IPS DF 4.7 (cell line): Measurements from ENCODE around the gene CRACR2B.

Experiments
- DNase-seq: peaks from one replicate; pipeline ENCODE4 v3.0.0-alpha.2; 2013; ENCODE audit warnings: low spot score; ENCODE audit errors: extremely low read depth

CRACR2B gene

DNA sequence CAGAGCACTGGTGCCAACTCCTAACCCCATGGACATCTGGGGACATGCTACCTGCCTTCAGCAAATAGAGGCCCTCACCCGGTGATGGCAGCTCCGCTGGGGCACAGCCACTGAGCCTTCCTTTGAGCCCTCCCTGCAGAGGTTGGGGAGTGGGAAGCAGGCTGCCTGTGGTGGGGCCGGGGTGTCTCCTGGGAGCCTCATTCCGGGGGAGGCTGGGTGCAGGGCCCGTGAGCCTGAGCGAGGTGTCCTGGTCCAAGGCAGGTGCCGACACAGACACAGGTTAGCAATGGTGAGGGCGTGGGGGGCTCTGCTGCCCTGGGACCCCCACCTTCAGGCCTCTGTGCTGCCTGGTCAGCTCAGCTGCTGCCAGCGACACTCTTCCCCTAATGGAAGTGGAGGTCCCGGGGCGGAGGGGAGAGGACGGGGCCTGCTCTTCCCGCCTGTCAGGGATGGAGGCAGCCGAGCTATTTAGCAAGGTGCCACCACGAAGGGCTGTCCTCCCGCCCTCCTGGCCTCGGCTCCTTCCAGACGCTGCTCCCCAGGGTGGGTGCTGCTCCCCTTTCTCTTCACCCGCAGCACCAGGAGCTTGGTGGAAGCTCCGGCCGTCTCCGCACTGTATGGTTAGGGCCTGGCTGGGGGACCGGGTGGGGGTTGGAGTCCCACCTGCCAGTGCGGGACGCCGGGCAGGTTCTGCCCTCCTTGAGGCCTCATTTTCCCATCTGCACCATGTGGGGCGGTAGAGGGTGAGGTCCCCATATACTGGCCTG lies 26.1 kb downstream of the CRACR2B start:
- no peak for DNase-seq

DNA sequence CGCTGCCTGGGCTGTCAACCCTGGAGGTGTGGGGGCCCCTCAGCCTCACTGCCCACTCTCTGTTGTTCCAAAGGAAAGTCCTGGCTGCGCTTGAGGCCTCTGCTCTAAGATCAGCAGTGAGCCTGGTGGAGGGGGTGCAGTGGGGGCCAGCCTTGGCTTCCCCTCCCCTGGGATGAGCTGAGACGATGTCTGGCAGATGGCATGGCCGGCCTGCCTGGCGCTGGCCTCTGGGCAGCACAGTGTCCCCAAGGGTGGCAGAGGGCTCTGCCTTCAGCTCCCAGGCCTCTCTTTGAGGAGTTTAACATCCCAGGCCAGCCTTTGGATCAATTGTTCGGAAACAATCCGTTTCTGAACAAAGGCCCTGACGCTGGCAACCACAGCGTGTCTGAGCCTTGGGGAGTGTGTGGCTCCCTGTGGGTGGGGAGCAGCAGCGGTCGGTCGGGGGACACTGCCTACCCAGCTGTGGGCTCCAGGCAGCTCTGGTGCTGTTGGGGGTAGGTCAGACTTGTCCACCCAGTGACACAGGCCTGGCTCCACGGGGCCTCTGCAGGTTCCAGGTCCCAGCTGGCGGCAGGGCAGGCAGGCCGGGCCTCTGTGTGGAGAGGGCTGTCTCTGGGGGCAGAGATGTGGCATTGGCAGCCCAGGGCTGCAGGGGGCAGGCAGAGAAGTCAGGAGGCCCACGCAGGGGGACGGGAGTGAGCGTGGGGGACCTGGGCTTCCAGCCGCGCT lies 27.0 kb downstream of the CRACR2B start:
- DNase-seq: no peak

DNA sequence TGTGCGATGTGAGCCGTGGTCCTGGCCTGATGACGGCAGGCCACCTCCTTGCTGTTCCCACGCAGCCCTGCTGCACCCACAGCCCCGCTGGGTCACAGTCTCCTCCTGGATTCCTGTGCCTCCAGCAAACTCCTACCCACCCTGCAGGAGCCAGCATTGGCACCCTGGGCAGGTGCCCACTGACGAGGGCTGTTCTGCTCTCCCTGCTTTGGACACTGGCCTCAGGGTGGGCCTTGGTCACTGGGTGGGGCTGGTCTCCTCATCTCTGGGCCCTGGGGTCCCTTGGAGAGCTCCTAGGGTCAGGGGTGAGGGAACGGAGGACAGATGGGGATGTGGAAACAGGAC lies 27.6 kb downstream of the CRACR2B start:
- no peak for DNase-seq

DNA sequence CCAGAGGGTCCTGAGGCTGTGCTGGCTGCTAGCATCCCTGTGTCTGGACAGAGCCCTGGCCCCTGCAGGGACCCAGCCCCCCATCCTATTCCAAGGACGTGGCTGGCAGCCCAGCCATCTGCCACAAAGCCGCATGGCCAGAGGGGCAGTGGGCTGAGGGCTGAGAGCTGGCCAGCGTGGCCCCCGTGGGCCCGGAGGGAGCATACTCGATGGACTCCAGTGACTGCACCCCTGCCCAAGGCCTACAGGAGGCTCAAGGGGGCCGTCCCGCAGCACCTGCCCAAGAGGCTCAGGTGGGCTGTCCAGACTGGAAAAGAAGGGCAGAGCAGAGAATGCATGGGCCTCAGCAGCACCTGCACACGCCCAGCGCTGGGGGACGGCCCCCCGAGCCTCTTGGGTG lies 28.1 kb downstream of the CRACR2B start:
- no peak for DNase-seq

DNA sequence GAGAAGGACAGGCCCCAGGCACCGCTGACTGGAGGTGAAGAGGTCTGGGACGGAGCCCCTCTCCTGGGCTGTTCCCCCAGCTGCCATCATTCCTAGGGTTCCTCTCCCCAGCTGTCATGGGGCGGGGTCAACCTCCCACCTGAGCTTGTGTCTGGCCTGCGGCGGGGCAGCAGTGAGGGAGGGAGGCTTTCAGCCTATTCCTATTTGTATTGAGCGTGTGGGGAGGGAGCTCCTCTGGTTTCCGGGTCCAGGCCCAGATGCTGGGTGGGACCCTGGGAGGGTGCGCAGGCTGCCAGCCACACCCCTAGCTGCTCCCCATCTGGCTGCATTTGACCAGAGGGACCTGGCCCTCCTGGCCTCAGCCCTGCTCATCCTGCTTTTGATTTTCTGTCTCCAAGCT lies 28.7 kb downstream of the CRACR2B start:
- no peak for DNase-seq

DNA sequence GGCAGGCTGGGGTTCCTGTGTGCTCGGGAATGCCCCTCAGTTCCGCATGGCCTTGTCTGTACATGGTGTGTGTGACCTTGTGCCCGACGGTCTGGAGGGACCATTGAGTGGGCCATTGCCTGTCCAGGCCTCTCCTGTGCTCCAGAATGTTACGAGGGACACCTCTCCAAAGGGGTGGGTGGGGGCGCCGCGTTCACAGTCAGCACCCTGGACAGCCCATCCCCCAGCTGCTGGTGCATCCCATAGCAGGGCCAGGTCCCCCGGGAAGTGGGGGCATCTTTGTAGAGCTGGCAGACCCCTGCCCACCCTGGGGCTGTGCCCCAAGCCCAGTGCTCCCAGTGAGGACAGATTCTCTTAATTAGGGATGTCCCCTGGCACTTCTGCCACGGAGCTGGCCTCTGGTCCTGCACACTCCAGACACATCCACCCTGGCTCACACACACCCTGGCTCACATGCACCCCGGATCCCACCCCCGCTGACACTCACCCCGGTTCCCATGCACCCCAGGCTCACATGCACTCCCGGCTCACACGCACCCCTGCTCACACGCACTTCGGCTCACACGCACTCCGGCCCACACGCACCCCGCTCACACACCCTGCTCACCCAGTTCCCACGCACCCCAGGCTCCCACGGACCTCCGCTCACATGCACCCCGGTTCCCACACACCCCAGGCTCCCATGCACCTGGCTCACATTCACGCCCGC lies 30.5 kb downstream of the CRACR2B start:
- DNase-seq: no peak

DNA sequence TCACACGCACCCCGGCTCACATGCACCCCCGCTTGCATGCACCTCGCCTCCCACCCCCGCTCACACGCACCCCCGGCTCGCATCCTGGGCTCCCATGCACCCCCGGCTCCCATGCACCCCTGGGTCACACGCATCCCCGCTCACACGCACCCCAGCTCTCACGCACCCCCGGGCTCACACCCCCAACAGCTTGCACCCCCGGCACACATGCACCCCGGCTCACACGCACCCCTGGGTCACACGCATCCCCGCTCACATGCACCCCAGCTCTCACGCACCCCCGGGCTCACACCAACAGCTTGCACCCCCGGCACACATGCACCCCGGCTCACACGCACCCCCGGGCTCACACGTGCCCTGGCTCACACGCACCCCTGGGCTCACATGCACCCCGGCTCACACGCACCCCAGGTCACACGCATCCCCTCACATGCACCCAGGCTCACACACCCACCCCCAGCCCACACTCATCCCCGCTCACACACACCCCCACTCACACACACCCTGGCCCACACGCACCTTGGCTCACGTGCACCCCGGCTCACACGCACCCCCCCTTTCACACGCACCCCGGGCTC lies 31.1 kb downstream of the CRACR2B start:
- DNase-seq: no peak

DNA sequence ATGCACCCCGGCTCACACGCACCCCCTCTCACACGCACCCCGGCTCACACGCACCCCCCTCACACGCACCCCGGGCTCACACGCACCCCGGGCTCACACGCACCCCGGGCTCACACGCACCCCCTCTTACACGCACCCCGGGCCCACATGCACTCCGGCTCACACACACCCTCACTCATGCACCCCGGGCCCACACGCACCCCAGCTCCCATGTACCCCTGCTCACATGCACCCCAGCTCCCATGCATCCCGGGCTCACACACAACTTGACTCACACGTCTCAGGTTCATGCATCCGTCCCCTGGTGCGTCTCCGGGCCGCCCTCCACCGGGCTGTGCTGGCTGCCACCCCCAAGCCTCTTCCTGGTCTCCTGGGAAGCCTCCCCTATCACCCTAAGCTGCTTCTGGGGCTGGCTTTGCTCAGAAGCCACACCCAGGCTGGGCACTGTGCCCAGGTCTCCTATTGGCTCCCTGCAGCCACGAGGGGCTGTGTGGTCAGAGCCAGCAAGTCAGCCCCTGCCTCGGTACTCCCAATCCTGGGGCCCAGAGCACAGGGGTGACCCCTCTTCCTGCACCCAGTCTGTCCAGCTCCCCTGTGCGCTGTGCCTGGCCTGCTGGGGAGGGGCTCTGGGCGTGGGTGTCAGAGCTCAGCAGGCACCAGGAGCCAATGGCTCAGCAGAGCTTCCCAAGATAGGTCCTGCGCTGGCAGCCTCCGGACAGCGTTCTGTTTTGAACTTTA lies 31.8 kb downstream of the CRACR2B start:
- no peak for DNase-seq

DNA sequence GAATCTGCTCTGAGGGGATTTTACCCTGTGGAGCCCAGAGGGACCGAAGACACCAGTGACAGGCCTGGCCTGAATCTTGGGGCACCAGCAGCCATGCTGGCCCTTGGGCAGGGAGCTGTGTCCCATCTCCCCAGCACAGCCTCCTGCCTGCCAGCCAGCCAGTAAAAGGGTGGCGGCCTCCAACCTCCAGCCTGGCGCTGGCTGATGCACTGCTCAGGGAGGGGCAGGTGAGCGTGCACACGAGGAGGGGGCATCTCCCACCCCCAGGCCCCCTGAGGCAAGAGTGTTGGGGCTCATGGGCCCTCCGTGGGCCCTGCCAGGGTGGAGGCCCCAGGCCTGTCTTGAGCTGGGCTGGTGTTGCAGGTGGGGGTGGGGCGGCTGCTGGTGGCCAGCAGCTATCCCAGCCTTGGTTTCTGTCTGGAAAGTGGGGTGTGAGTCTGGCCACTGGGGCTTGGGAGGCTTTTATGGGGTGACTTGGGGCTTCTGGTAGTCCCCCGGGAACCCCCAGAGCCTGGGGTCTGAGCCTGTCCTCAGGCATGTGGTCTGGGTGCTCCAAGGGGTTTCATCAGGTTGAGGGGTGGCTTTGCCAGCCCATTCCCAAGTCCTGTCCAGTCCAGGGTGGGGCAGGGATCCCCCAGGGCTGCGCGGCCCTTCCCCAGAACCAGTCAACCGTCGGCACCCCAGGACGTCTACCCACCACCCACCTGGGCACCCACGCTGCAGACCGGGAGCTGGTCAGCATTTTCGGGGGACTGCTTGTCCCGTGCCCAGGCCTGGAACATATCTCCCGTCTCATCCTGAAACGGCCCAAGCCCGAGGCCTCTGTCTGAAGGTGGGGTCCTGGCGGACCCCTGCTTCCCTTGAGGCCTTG lies 32.8 kb downstream of the CRACR2B start:
- no peak for DNase-seq

DNA sequence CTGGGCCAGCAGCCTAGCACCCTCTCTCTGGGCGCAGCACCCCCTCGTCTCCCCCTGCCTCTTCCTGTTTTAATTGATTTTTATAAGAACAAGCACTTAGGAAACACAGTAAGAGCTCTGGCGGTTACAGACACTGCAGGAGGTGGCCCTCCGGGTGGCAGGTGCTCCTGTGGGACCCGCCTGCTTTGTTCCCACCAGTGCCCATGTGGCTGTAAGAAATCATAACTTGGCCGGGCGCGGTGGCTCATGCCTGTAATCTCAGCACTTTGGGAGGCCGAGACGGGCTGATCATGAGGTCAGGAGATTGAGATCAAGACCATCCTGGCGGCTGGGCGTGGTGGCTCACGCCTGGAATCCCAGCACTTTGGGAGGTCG lies 33.4 kb downstream of the CRACR2B start:
- DNase-seq: no peak

DNA sequence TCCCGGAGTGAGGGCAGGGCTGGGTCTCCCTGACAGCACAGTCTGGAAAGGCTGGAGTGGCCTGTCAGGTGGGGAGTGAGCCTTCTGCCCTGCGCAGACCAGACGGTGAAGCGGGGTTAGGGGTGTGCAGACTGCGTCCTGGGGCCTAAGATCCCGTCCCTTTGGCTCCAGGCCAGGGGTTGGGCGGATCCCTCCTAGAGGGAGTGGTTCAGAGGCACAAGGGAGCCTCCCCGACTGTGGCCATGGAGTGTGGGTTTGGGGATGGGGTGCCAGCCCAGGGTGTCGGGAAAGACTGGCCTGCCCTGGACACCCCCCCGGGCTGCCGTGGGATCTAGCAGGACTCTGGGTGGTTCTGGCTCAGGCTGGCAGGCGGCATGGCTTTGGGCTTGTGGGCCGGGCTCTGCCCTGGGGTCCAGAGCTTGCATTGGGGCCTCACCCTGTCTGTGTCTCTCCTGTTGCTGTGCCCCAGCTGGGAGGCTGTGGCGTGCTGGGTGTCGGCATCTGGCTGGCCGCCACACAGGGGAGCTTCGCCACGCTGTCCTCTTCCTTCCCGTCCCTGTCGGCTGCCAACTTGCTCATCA lies 34.5 kb downstream of the CRACR2B start:
- no peak for DNase-seq

DNA sequence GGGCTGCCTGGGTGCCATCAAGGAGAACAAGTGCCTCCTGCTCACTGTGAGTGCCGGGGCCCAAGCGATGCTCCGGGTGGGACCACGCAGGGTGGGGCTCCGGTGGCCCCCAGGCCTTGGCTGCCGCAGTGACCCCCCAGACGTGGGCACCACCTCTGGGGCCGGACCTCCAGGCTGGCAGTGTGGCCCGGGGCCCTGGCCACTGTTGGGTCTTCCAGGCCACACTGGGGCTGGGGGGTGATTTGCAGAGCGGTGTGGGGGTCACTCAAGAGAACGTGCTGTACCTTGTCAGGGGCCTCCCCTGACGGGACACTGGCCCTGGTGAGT lies 34.9 kb downstream of the CRACR2B start:
- DNase-seq: no peak

DNA sequence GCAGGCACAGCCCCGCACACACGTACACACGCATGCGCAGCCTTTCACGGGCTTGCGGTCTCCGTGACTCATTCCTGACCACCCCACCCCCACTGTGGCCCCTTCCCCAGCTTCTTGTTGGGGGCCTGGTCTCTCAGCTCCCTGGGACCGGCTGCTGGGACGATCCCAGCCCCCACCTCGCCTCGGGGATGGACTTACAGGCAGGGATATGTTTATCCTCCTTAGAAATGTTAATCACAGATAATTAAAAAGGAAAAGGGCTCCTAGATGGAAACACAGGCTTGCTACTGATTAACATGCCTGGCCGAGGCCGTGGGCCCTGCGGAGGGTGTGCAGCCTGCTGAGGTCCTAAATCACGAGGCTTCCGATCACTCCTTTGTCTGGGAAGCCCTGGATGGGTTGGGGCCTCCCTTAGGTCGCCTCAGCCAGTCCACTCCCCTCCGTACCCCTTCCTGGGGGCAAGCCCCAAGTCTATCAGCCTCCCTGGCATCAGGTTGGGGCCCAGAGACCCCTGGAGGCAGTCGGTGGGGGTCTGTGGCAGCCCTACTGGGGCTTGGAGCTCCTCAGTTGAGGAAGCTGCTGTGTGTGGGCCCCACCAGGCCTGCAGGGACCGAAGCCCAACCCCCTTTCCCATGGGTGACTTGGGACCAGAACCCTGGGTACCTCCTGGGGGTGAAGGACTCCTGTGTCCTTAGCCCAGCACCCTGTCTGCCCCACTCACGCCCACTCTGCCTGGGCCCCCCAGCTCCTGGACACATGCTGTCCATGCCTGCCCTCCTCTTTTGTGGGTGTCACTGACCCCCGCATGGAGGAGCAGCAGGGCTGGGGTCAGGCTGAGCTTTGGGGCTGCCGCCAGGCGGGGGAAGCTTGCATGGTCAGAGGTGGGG lies 35.5 kb downstream of the CRACR2B start:
- DNase-seq: no peak

DNA sequence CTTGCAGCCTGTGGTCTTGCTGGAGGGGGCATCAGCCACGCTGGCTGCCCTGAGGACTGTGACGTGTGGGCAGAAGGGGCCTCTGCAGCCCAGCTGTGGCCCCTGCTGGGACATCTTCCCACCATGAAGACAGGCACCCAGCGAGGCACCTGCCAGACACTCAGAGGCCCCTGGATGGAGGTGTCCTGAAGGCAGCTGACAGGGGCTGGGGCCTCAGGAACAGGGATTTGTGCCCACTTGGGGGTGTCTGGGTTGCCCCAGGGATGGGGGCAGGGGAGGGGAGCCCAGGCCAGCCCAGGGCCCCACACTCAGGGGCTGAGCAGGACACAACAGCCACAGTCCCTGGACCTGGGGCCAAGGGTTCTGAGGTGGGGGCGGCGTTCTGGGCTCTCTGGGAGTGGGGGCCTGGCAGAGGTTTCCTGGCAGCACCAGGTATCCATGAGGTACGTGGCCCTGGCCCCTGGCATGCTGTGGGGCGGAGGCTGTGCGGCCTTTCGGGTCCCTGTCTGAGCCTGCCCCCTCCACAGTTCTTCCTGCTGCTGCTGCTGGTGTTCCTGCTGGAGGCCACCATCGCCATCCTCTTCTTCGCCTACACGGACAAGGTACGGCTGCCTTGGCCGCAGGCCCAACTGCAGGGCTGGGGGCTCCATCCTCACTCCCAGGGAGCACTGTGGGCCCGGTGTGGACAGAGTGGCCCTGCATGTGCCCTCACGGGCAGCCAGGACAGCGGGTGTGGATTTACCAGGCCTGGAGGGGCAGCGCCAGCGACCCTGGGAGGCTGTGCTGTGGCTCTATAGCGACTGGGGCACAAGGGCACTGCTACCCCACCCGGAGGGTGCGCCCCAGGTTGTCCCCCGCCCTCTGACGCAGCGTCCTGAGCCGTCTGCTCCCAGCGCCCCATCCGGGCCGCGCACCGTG lies 36.5 kb downstream of the CRACR2B start:
- no peak for DNase-seq

DNA sequence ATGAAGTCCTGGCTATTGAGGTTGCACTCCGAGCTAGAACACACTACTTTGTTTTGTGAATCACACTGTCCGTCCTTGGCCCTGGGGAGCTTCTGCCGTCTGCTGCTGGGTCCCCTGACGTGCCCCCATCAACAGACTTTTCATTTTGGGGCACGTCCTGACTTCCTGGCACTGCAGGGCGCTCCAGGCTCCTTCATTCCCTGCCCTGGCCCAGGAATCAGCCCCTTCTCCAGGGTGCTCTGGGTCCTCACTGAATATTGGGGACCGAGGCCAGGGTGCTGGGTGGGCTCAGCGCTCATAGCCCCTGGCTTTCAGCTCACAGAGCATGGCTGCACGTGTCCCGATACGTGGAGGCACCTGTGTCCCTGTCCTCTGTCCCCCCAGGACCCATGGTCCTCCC lies 37.2 kb downstream of the CRACR2B start:
- no peak for DNase-seq

DNA sequence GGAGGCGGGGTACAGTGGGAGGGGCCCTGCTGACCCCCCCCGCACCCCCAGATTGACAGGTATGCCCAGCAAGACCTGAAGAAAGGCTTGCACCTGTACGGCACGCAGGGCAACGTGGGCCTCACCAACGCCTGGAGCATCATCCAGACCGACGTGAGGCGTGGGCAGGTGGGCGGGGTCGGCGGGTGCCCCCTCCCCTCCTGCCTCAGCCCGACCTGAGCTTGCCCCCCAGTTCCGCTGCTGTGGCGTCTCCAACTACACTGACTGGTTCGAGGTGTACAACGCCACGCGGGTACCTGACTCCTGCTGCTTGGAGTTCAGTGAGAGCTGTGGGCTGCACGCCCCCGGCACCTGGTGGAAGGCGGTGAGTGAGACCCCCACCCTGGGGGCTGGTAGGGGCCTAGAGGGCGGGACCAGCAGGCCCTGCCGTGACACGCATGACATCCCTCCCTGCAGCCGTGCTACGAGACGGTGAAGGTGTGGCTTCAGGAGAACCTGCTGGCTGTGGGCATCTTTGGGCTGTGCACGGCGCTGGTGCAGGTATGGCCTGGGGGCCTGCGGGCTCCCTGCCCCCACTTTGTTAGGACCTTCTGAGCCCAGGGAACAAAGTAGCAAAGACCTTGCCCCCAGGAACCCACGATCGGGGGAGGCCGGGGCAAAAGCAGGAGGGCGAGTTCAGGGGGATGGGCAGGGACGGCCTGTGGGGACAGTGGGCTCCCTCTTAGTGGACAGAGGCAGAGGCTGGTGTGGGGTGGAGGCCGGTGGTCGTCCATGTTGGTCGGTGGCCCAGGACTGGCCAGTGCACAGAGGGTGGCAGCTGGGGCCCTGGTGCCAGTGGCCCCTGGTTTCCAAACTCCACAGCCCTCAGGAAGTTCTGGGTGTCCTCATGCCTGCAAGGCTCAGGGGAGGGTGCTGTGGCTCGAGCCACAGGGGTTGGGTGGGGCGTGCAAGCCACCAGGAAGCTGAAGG lies 38.0 kb downstream of the CRACR2B start:
- no peak for DNase-seq

DNA sequence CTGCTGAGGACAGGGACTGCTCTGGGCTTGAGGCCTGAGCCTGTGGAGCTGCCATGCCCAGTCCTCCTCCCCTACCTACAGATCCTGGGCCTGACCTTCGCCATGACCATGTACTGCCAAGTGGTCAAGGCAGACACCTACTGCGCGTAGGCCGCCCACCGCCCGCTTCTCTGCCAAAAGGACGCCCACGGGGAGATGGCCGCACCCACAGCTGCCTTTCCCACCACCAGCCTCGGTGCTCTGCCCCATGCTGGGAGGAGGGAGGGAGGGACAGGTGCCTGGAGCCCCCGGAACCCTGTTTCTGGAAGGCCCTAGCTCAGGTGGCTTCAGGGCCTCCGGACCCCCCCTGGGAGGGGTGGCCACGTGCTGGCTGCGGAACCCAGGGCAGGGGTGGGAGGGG lies 38.8 kb downstream of the CRACR2B start:
- DNase-seq: no peak
